EL (cell line): ENCODE measurements around the gene WBP1.
"Not testable (repeated sequence)": the region's sequence is repeated elsewhere in the genome, so short reads cannot be mapped to it uniquely, and the experiment has no call there.

Source experiments
- DNase-seq: peaks from one replicate; pipeline ENCODE4 v3.0.0-alpha.2; 2016

Gene WBP1

DNA sequence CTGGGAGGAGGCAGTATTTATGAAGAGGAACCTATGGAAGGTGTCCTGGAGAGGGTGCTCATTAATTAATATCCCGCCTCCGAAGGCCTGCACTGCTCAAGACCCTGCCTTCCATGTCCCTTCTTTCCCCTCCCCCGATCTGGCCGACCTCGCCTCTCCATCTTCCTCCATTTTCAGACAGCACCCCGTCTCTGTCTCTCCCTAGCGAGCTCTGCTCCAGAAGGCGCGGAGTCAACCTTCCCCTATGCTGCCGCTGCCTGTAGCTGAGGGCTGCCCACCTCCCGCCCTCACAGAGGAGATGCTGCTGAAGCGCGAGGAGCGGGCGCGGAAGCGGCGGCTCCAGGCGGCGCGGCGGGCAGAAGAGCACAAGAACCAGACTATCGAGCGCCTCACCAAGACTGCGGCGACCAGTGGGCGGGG lies 1.1 kb upstream of the WBP1 start:
- no peak for DNase-seq

DNA sequence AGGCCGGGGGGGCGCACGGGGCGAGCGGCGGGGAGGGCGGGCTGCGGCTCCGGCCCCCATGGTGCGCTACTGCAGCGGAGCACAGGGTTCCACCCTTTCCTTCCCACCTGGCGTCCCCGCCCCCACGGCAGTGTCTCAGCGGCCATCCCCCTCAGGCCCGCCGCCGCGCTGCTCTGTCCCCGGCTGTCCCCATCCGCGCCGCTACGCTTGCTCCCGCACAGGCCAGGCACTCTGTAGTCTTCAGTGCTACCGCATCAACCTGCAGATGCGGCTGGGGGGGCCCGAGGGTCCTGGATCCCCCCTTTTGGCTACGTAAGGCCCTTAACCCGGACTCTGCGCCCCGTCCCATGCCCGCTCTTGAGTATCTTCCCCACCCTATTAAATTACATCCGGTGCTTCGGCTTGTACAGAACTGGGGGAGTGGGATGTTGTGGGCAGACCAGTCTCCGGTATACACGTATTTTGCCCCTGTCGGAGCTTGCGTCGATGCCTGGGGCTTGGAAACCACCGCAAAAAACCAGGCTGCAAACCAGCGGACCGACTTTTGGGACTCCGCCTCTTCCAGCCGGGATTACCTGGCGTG lies 598 bp upstream of the WBP1 start:
- DNase-seq, result peak; percentile 49

DNA sequence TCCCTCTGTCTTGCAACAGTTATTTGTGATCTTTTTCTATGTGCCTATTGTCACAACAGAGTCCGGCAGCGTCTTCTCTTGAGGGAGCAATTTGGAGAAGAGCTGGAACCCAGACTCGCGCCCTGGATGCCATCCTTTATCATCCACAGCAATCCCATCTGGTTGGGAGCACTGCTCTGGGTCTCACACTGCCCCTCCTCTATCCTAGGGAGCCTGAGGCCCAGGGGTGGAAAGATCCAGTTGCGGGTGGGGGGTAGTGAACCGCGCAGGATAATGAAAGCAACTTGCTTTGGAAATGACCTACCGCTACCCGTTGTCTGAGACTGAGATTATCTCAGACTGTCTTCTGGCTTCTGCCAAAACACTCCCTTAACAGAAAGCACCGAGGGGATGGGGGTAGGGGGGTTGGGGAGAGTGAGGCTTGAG lies 713 bp downstream of the WBP1 start:
- DNase-seq, result no peak

DNA sequence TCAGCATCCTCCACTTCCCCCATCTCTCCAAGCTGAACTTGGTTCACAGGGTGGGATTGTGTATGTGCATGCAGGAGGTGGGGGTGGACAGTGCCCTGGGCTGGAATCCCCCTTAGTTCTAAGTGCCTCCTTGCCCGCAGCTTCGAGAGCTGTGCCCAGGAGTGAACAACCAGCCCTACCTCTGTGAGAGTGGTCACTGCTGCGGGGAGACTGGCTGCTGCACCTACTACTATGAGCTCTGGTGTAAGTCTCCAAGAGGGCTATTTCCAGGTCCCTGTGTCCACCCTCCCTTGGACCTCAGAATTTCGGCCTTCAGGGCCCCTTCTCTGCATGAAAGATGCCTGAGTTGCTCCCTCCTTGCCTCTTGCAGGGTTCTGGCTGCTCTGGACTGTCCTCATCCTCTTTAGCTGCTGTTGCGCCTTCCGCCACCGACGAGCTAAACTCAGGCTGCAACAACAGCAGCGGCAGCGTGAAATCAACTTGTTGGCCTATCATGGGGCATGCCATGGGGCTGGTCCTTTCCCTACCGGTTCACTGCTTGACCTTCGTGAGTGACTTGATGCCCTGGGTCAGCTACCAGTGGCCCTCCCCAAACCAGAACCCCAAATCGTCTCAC lies 1.4 kb downstream of the WBP1 start:
- not testable (repeated sequence) for DNase-seq

DNA sequence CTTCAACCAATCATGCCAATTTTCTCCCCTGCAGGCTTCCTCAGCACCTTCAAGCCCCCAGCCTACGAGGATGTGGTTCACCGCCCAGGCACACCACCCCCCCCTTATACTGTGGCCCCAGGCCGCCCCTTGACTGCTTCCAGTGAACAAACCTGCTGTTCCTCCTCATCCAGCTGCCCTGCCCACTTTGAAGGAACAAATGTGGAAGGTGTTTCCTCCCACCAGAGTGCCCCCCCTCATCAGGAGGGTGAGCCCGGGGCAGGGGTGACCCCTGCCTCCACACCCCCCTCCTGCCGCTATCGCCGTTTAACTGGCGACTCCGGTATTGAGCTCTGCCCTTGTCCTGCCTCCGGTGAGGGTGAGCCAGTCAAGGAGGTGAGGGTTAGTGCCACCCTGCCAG lies 1.9 kb downstream of the WBP1 start:
- DNase-seq, result not testable (repeated sequence)

DNA sequence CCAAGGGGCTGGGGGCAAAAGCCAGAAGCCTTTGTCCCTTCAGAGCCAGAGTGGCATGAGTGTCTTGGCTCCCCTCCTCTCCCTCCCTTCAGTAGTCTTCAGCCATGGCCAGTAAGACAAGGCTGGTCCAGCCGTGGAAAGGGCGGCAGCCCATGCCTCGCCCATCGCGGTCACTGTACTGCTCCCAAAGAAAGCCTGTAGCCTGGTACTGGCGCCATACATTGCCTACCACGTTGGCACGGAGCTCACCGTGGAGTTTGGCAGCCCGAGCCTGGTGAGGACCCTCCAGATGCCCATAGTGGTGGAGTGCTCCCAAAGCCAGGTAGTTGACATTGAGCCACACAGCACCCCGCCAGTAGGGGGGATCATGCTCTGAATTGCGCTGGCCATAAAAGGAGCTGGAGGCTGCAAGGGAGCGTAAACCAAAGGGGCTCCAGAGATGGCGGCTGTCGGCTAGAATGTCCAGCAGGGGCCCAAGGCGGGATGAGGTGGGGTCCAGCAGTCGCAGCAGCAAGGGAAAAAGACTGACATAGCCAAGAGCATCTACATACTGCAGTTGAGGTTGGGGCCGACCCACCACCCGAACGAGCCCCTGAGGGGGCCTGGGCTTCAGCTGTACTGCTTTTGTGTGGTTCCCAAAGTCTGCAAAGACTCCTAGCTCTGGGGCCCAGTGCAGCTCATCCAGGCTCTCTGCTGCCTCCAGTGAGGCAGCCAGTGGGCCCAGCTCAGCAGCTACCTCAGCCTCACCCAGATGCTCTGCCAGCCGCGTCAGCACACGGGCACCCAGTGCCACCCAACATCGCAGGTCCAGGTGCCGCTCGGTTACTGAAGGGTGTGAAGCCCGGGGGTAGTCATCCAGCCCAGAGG lies 3.2 kb downstream of the WBP1 start:
- no peak for DNase-seq

DNA sequence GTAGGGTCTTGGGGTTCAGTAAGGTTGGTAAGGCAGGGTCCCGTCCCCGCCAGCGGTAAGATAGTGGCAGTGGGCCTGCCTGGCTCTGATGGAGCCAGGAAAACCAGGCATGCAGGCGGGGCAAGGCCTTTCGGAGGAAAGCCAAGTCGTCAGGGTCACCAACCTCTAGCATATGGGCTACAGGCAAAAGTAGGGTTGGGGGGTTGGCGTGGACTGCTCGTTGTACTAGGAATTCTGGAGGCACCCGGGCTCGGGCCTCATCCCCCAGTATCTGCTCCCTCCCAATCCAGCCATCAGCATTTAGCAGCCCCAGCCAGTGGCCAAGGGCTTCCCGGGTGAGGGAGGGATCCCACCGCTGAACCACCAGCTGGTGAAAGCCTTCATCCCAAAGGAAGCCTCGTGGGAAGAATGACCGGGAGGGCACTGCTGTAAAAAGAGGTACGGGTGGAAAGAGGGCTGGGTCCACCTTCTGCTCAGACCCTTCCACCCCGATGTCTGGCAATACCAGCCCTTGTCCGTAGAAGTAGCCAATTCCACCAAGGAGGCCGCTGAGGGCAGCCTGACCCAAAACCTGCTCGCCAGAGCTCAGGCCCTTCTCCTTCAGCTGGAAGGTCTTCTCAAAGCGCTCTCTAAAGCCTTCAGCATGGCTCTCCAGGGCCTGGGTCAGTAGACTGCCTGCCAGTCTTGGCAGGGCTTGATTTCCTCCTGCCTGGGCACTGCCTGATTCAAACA lies 4.0 kb downstream of the WBP1 start:
- DNase-seq, result no peak

DNA sequence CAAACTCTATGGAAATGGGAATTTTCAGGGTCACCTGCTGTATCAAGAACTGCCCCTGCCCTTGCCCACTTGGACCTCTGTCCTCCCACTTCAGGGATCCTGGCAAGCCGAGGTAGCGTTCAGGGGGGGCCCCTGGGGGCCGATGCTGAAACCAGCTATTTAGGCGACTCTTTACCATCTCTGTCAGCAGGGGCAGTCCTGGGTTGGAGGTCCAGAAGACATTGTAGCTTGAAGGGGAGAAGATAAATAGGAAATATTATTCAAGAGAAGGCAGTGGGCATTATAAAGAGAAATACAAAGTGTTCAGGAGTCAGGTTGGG lies 4.5 kb downstream of the WBP1 start:
- DNase-seq, result no peak

DNA sequence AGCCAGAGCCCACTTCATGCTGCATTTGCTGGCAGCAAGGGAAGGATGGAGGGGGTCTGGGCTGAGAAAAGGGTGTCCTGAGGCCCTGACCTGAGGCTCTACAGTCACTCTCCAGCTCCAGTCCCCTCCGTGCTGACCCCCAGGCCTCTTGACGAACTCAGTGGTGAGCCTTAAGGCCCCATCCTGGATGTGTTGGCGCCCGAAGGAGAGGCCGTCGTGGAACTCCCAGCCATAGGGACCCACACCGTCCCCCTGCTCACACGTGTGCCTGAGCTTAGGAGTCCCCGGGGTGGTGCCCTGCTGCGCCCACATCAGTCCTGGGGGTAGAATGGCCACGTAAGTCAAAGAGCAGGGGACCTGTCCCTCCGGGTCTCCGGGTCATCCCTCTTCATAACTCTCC lies 6.2 kb downstream of the WBP1 start:
- no peak for DNase-seq

DNA sequence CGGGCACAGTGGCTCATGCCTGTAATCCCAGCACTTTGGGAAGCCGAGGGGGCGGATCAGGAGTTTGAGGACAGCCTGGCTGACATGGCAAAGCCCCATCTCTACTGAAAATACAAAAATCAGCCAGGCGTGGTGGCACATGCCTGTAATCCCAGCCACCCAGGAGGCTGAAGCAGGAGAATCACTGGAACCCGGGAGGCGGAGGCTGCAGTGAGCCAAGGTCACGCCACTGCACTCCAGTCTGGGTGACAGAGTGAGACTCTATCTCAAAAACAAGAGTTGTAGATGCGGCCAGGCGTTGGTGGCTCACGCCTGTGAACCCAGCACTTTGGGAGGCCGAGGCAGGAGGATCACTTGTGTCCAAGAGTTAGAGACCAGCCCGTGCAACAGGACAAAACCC lies 12.5 kb downstream of the WBP1 start:
- not testable (repeated sequence) for DNase-seq

DNA sequence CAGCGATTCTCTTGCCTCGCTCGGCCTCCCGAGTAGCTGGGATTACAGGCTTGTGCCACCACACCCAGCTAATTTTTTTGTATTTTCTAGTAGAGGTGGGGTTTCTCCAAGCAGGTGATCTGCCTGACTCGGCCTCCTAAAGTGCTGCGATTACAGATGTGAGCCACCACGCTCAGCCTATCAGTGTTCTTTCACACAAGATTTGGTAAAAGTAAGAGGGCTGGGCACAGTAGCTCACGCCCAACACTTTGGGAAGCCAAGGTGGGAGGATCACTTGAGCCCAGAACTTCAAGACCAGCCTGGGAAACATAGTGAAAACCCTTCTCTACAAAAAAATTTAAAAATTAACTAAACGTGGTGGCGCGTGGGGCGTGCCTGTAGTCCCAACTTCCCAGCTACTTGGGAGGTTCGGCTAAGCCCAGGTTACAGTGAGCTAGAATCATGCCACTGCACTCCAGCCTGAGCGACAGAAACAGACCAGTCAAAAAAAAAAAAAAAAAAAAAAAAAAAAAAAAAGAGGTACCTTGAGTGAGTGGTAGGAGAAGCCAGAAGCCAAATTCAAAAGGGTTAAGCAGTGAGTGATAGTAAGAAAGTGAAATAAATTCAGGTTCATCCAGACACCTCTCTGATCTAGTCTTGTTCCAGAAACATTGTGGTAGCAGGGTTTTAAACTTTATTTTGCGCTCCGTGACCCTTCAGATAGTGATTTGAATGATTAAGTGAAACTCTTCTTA lies 13.3 kb downstream of the WBP1 start:
- DNase-seq, result no peak

DNA sequence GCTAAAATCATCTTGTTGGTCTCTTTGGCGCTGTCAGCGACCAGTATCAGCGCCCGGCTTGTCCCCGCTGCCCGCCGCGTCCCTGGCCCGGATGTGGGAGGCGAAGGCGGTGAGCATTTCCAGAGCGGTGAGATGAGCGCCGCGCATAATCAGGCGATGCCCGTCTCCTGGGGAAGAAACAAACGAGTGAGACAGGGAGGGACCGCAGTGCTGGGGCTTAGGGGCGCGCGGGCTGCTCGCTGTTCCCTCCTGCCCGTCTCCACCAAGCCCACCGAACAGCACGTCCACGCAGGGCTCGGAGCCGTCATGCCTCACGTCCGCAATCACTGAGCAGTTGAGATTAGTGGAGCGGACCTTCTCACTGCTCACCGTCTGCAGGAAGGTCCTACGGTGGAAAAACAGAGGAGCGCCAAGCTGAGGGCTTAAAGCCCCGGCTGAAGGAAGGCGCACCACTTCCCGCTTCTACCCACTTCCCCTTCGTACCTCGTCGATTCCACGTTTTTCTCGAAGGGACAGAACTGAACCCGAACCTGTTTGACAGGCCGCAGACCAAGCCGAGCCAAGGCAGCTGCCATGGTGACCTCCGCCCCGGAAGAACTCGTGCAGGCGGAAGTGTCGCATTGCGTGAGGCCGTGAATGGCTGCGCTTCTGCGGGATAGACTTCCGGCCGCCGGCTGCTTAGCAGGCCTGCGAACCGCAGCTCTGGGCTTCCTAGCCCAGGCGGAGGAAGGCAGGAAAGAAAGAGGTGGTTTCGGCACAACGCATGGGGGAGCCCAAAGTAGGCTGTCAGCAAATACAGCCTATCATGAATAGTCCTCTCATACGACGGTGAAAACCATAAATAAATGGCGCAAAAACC lies 14.1 kb downstream of the WBP1 start, which contains the start of gene MRPL53:
Gene MRPL53, minus strand, starts transcription at position 595 of the 859 bp plus-strand sequence. Its CDS starts 20 bp downstream, at position 575.
- DNase-seq, result peak; percentile 93

DNA sequence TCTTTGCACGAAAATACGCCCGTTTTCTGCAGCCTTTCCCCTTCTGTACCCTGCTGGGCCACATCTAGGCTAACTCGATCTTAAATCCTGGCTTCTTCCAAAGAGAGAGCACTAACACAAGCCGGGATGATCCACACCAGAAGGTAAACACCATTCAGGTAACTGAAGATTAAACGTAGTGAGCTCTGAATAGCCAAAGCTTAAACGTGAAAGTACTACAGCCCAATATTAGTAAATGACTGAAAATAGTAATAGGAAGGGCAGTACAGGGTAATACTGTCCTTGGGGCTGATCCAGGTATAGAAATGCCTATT lies 14.7 kb downstream of the WBP1 start:
- no peak for DNase-seq

DNA sequence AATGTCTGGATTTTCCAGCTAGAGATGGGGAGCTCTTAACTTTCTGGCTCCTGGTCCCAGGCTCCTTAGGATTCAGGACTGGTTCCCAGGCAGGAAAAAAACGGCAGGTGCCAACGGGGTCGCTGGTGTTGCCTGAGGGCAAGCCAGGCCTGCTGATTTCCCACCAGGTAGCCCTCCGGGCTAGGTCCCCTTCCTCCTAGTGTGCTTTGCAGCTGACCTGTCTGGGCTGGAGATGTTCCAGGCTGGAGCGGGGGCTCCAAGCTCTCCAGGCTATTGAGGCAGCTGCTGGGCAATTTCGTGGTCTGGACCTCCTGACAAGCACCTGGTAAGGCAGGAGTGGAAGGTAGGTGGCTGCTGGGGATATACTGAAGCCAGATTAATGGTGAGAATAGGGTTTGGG lies 16.2 kb downstream of the WBP1 start:
- no peak for DNase-seq

DNA sequence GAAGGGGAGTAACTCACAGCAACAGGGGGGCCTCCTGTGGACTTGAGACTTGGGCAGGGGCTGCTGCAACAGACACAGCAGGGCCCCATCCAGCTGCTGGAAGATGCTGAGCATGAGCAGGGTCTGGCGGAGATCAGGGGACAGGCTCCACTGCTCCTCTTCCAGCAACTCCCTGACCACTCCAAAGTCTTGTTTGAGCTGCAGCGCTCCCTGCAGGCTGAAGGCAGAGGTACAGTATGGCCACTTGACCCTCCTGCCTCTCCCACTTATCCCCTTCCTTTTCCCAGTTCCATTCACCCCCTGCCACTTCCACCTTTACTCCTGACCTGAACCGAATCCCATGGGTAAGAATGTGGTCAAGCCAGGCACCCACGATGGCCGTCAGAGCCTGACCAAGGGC lies 16.7 kb downstream of the WBP1 start:
- DNase-seq, result no peak

DNA sequence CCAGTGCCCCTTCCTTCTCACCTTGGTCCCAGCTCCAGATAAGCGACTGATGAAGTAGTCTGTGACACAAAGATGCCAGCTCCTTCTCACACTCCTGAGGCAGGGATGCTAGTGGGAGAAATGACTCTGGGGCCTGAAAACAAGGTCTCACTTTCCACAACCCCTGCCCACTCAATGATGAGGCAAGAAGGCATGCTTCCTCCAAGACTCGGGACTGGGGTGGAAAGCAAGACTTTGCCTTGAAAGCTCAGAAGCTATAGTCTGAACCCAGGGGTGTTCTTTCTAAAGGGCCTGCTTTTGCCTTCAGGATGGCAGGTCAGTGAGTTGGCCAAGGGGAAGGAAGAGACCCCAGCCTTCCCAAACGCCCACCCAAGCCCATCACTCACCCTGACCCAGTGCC lies 23.2 kb downstream of the WBP1 start:
- no peak for DNase-seq

DNA sequence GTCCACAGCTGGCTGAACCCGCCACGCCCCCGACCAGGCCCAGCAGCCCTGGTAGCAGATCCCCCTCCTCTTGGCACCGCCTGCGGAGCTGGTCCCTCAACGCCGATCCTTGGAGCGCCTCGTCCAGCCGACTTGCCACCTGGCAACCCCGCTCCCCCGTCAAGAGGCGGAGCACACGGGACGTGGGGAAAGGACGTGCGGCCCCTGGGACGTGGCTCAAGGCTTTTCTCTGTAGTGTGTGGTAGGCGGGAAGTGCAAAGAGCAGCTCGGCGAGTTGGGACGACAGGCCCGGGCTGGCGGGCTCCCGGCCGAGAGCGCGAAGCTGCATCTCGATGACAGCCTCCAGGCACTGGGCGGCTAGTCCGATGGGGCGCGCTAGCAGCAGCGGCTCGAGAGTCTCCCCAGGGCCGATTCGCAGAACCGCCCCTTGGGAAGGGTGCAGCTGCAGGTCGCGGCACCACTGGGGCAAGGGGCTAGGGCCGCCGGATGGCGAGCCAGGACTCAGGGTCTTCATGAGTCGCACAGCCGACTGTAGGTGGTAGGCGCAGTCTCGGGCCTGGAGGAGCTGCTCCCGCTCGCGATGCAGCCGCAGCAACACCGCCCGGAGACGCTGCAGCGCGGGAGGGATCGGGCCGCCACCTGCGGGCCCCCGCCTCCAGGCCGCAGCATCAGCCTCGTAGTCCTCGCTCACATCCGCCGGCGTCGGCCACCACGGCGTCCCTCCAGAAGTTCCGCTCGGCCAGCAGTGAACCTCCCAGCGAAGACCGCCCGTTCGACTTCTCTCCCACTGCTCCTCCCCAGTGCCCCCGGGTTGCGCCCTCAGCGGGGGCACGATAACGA lies 23.9 kb downstream of the WBP1 start:
- peak; percentile 33 for DNase-seq

DNA sequence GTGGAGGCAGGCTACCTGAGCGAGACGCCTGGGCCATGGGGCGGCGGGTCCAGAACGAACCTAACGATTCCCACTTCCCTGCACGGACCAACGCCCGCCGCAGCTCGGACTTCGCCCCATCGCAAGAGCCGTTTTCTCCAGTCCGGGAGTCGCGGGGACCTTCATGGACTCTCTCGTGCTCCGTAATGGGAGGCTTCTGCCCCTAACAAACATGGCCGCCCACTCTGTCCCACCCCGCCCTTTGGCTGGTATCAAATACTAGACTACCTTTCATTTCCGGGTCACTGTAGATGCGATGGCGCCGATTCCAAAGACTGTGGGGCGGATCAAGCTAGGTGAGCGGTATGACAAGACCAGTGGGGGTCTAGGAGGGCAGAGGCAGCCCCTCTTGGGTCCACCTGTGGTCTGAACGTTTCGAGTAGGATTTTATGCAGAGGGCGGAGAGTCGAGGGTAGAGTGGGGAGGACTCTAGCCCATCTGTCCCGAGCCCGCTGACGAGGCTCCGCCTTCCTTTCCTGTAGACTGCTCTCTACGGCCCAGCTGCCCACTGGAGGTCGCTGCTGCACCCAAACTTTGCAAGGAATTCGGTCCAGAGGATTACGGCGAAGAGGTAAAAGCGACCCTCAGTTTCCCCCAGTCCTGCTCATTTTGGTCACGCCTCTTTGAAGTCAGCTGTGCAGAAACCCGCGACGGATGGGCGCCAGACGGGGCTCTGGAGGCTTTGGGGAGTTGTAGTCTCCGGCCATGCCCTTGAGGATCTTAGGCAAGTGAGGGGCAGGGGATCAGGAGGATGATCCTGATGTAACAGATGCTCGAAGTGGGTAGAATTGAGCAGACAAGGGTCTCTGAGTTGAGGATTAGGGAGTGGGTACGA lies 24.8 kb downstream of the WBP1 start, which contains the start of the genes CCDC142 and TTC31:
Gene CCDC142, minus strand, starts transcription at position 198 of the 874 bp plus-strand sequence. Its CDS starts 161 bp downstream, at position 37.
Gene TTC31, plus strand, starts transcription at position 281 of the 874 bp plus-strand sequence. Its CDS starts 15 bp downstream, at position 296.
- peak; percentile 94 for DNase-seq

DNA sequence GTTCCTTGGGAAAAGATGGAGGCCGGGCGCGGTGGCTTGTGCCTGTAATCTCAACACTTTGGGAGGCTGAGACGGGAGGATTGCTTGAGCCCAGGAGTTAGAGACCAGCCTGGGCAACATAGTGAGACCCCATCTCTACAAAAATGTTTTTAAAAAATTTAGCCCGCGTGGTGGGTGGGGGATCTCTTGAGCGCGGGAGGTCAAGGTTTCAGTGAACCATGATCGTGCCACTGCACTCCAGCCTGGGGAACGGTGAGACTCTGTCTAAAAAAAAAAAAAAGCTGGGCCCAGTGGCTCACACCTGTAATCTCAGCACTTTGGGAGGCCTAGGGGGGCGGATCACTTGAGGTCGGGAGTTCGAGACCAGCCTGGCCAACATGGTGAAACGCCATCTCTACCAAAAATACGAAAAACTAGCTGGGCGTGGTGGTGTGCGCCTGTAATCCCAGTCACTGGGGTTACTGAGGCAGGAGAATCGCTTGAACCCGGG lies 25.5 kb downstream of the WBP1 start:
- not testable (repeated sequence) for DNase-seq
